ENCODE measurements around the gene LSG1. TPM values are rescaled to one million over a fixed set of nuclear protein-coding genes. Genes with fewer than 3 reads are reported as not detected.

LSG1 gene
- total and polyA plus RNA-seq, 9 of the 15 experiments (the other 6 are each of a cell fraction or from before 2014, with no cell fraction given), result 14.9 to 73.7 (median 46.7) TPM

- POLR2A ChIA-PET, result interaction anchor here (0.9 kb wide), 1 partner anchor 13 kb away, joined by 3 read pairs; no protein-coding TSS in a partner anchor
- TF ChIP-seq ATF1 (CRISPR knock-in tag; IDR thresholded peaks at IDR 0.05), result no peak
- TF ChIP-seq ATF1 (tag; IDR thresholded peaks at IDR 0.05), result no peak
- no peak for TF ChIP-seq ATF6 (CRISPR knock-in tag; IDR thresholded peaks at IDR 0.05)
- TF ChIP-seq NR2C2 (CRISPR knock-in tag; IDR thresholded peaks at IDR 0.05), result no peak
- no peak for TF ChIP-seq NR2C2 (tag; IDR thresholded peaks at IDR 0.05)
- TF ChIP-seq SMAD4 (CRISPR knock-in tag; conservative IDR thresholded peaks at IDR 0.05), result no peak
- TF ChIP-seq CREB3 (tag; conservative IDR thresholded peaks at IDR 0.05; ENCODE audit: low read depth), result no peak
- no peak for TF ChIP-seq MLLT1 (IDR thresholded peaks at IDR 0.05)
- TF ChIP-seq TOE1 (IDR thresholded peaks at IDR 0.05; ENCODE audit: borderline replicate concordance), result no peak
- no peak for TF ChIP-seq TOE1 (CRISPR knock-in tag; IDR thresholded peaks at IDR 0.05; ENCODE audit: borderline replicate concordance, low read depth)
- no peak for TF ChIP-seq ZEB2 (IDR thresholded peaks at IDR 0.05)
- TF ChIP-seq GABPA (tag; conservative IDR thresholded peaks at IDR 0.05; ENCODE audit: low read depth), result no peak
- no peak for TF ChIP-seq ZNF561 (CRISPR knock-in tag; conservative IDR thresholded peaks at IDR 0.05)
- TF ChIP-seq BRD9 (IDR thresholded peaks at IDR 0.05; ENCODE audit: low read depth, partially characterized antibody), result no peak
- TF ChIP-seq XRCC3 (IDR thresholded peaks at IDR 0.05), result no peak
Observed at GRCh38 chr3:194637541-194638400, 34.2 kb downstream of the LSG1 start.

More at GRCh38 chr3:194637541-194638400, 34.2 kb downstream of the LSG1 start:
- no peak overlapping the region for H2AFZ ChIP-seq (ENCODE audit: low read depth, low read length)
- intact Hi-C loops (cut with micrococcal nuclease) (no loop called here), in situ Hi-C loops (cut with MboI) (no loop called here)
- ATAC-seq (no peak), FAIRE-seq (peak; percentile 56), DNase-seq (ENCODE audit: extremely low read depth in 1 of 4, low spot score in 3 of 4) (no peak)
- no peaks in the 10 kb centered on the region for H4K20me1 ChIP-seq (replicated peaks; ENCODE audit: control insufficient read depth, insufficient read depth, low read length)
- CTCF ChIA-PET (ENCODE audit: low intra/inter-chr PET ratio), result no interaction called here
- H3K9me1 ChIP-seq (ENCODE audit: control insufficient read depth, insufficient read depth, low read length), result no peaks in the 10 kb centered on the region
- H3K27ac ChIP-seq (ENCODE audit: extremely low read depth, low read depth, low read length), result no peak overlapping the region
- no peak overlapping the region for H3K9ac ChIP-seq (ENCODE audit: insufficient read depth in 1 of 2, low read depth in 2 of 2, low read length in 2 of 2)
- H3K4me1 ChIP-seq (replicated peaks in 1 of 2; ENCODE audit: control insufficient read depth in 2 of 2, insufficient read depth in 2 of 2, low read length in 2 of 2), result peaks cover 0 to 11% of the 10 kb centered on the region in 2 experiments; a peak in 3 of 5 replicates
- peaks cover 31% of the 10 kb centered on the region for H3K36me3 ChIP-seq (ENCODE audit: control insufficient read depth, insufficient read depth, low read length)
- no peak overlapping the region for H3K4me2 ChIP-seq (ENCODE audit: insufficient read depth, low read length)
- peaks cover under 1% of the 10 kb centered on the region; the same call in 2 of the 3 replicates for H3K79me2 ChIP-seq (ENCODE audit: control insufficient read depth, insufficient read depth, low read length)
- BruUV-seq (replicated peaks), result no TSS peak
- H3K4me3 ChIP-seq, result no peak overlapping the region
- no peaks in the 10 kb centered on the region; a peak in 1 of 5 replicates for H3K27me3 ChIP-seq (ENCODE audit: control insufficient read depth in 2 of 2, insufficient read depth in 2 of 2, low read length in 2 of 2)
- H3K9me3 ChIP-seq (replicated peaks; ENCODE audit: control insufficient read depth, insufficient read depth, low read depth, low read length), result no peaks in the 10 kb centered on the region
- WGBS (ENCODE audit: insufficient coverage, low coverage, missing lambda C conversion rate), result 79% methylated on average over 20 of the region's 22 CpGs

Data from K562 (cell line).